Mesendoderm (in vitro differentiated cells): ENCODE measurements around the gene RNU1-2.
A peak's percentile ranks its signal among the peaks of the same experiment; 100 is the strongest.
"Not testable (repeated sequence)": the region's sequence is repeated elsewhere in the genome, so short reads cannot be mapped to it uniquely, and the experiment has no call there.

ENCODE experiments used
- DNase-seq: peaks from one replicate; pipeline ENCODE4 v3.0.0; 2013
- H2AK5ac ChIP-seq: 2 replicates; pipeline ENCODE4 v1.6.1; 2013; ENCODE audit warnings: low read length, inconsistent platforms
- H2BK120ac ChIP-seq: 2 replicates; pipeline ENCODE4 v1.6.1; 2013; ENCODE audit warnings: low read depth, mild to moderate bottlenecking, low read length, moderate library complexity, mixed read lengths
- H2BK15ac ChIP-seq: replicated peaks from 2 replicates; pipeline ENCODE4 v1.6.1; 2013; ENCODE audit warnings: low read depth, mild to moderate bottlenecking, moderate library complexity
- H2BK5ac ChIP-seq: 2 replicates; pipeline ENCODE4 v1.6.1; 2013; ENCODE audit warnings: low read length, inconsistent platforms
- H3K18ac ChIP-seq: 2 replicates; pipeline ENCODE4 v1.6.1; 2013; ENCODE audit warnings: mild to moderate bottlenecking, low read length, mixed read lengths
- H3K23ac ChIP-seq: one replicate; pipeline ENCODE4 v1.6.1; 2013; ENCODE audit warnings: low read length
- H3K27ac ChIP-seq: 2 replicates; pipeline ENCODE4 v1.5.1; 2013; ENCODE audit warnings: low read depth, mild to moderate bottlenecking, inconsistent platforms, low read length, moderate library complexity
- H3K27me3 ChIP-seq: 2 replicates; pipeline ENCODE4 v1.6.1; 2013; ENCODE audit warnings: low read length, control low read depth, mild to moderate bottlenecking, inconsistent platforms; ENCODE audit not compliant: insufficient read depth, poor library complexity
- H3K36me3 ChIP-seq: 2 replicates; pipeline ENCODE4 v1.6.1; 2013; ENCODE audit warnings: low read length, inconsistent platforms; ENCODE audit not compliant: control insufficient read depth, insufficient read depth
- H3K4ac ChIP-seq: one replicate; pipeline ENCODE4 v1.6.1; 2013; ENCODE audit warnings: low read depth, mild to moderate bottlenecking, low read length, moderate library complexity
- H3K4me1 ChIP-seq: 2 replicates; pipeline ENCODE4 v1.6.1; 2013; ENCODE audit warnings: low read depth, low read length, inconsistent platforms; ENCODE audit not compliant: control insufficient read depth
- H3K4me2 ChIP-seq: 2 replicates; pipeline ENCODE4 v1.6.1; 2013; ENCODE audit warnings: low read length
- H3K4me3 ChIP-seq: 2 replicates; pipeline ENCODE4 v1.5.1; 2013; ENCODE audit warnings: mild to moderate bottlenecking, low read length
- H3K56ac ChIP-seq: one replicate; pipeline ENCODE4 v1.6.1; 2013; ENCODE audit warnings: low read length
- H3K79me1 ChIP-seq: 2 replicates; pipeline ENCODE4 v1.6.1; 2013; ENCODE audit warnings: low read length, inconsistent platforms
- H3K79me2 ChIP-seq: 2 replicates; pipeline ENCODE4 v1.6.1; 2013; ENCODE audit warnings: mild to moderate bottlenecking, low read length; ENCODE audit not compliant: control insufficient read depth, insufficient read depth
- H3K9ac ChIP-seq: 2 replicates; pipeline ENCODE4 v1.6.1; 2013; ENCODE audit warnings: low read length, inconsistent platforms
- H4K5ac ChIP-seq: one replicate; pipeline ENCODE4 v1.6.1; 2013; ENCODE audit warnings: low read length
- H4K8ac ChIP-seq: one replicate; pipeline ENCODE4 v1.6.1; 2013; ENCODE audit warnings: low read depth, mild to moderate bottlenecking, control low read depth, low read length, moderate library complexity
- WGBS: extraction: QIAGEN DNeasy Blood & Tissue Kit; methylation state at CpG from one replicate; pipeline ENCODE4 v1.1.7; 2013; ENCODE audit warnings: low lambda C conversion rate, missing lambda C conversion rate; ENCODE audit not compliant: insufficient coverage; ENCODE audit errors: extremely low coverage; 5-methylcytosine and 5-hydroxymethylcytosine counted together

RNU1-2 gene

GRCh38 chr1:16898298-16898697 lies 2.5 kb downstream of the RNU1-2 start:
- not testable (repeated sequence) for H4K5ac ChIP-seq, H3K4me3 ChIP-seq, H3K27ac ChIP-seq, H3K79me1 ChIP-seq, H2BK120ac ChIP-seq, H3K18ac ChIP-seq, H3K9ac ChIP-seq, H4K8ac ChIP-seq, H2AK5ac ChIP-seq, H3K23ac ChIP-seq, H3K36me3 ChIP-seq, H3K27me3 ChIP-seq, H3K4ac ChIP-seq, H2BK5ac ChIP-seq, H3K4me2 ChIP-seq, DNase-seq, H3K79me2 ChIP-seq, H2BK15ac ChIP-seq, H3K56ac ChIP-seq, H3K4me1 ChIP-seq

GRCh38 chr1:16899020-16899419 lies 3.2 kb downstream of the RNU1-2 start:
- not testable (repeated sequence) for H2BK5ac ChIP-seq, H3K4me2 ChIP-seq, H2BK120ac ChIP-seq, H4K5ac ChIP-seq, H3K4ac ChIP-seq, H3K79me1 ChIP-seq, H3K23ac ChIP-seq, H2BK15ac ChIP-seq, H3K4me3 ChIP-seq, H3K9ac ChIP-seq, H3K27me3 ChIP-seq, H3K4me1 ChIP-seq, DNase-seq, H3K36me3 ChIP-seq, H3K18ac ChIP-seq, H2AK5ac ChIP-seq, H3K56ac ChIP-seq, H3K27ac ChIP-seq, H4K8ac ChIP-seq, H3K79me2 ChIP-seq
- no CpG with 5 or more reads among the region's 2 CpGs for WGBS

GRCh38 chr1:16900751-16901150 lies 5.0 kb downstream of the RNU1-2 start:
- no peak overlapping the region for H3K4me3 ChIP-seq
- H3K4ac ChIP-seq, result no peak overlapping the region
- H3K18ac ChIP-seq, result no peak overlapping the region
- no peak overlapping the region for H4K5ac ChIP-seq
- no peaks in the 10 kb centered on the region for H3K79me1 ChIP-seq
- H3K4me1 ChIP-seq, result no peaks in the 10 kb centered on the region
- H3K36me3 ChIP-seq, result no peaks in the 10 kb centered on the region
- H2BK120ac ChIP-seq, result no peak overlapping the region
- H3K79me2 ChIP-seq, result no peaks in the 10 kb centered on the region
- no peak overlapping the region for H3K27ac ChIP-seq
- H2BK5ac ChIP-seq, result no peak overlapping the region
- H4K8ac ChIP-seq, result no peak overlapping the region
- H3K56ac ChIP-seq, result no peak overlapping the region
- no peak overlapping the region for H3K23ac ChIP-seq
- WGBS, result no CpG with 5 or more reads among the region's 2 CpGs
- no peak overlapping the region for H3K9ac ChIP-seq
- no peak for DNase-seq
- H2BK15ac ChIP-seq, result no peak overlapping the region
- no peak overlapping the region for H3K4me2 ChIP-seq
- no peak overlapping the region for H2AK5ac ChIP-seq
- no peaks in the 10 kb centered on the region for H3K27me3 ChIP-seq

GRCh38 chr1:16901371-16901770 lies 5.6 kb downstream of the RNU1-2 start:
- H2AK5ac ChIP-seq, H2BK15ac ChIP-seq, H3K56ac ChIP-seq, H3K4me3 ChIP-seq, H4K8ac ChIP-seq, H3K9ac ChIP-seq, H3K36me3 ChIP-seq, H3K79me2 ChIP-seq, H2BK5ac ChIP-seq, H2BK120ac ChIP-seq, H3K4ac ChIP-seq, H3K27ac ChIP-seq, H3K4me1 ChIP-seq, H3K23ac ChIP-seq, H3K4me2 ChIP-seq, H4K5ac ChIP-seq, DNase-seq, H3K79me1 ChIP-seq, H3K27me3 ChIP-seq, H3K18ac ChIP-seq: not testable (repeated sequence)
- WGBS, result no CpG with 5 or more reads among the region's 2 CpGs

- Histone ChIP-seq H3K23ac (no peak overlapping the region), H2AK5ac (no peak overlapping the region), H3K4ac (no peak overlapping the region), H3K27ac (no peak overlapping the region), H3K4me3 (no peak overlapping the region), H3K9ac (no peak overlapping the region), H3K27me3 (no peaks in the 10 kb centered on the region), H2BK5ac (no peak overlapping the region), H3K4me1 (no peaks in the 10 kb centered on the region), H3K56ac (peak overlapping the region; percentile 49), H2BK15ac (peak overlapping the region; percentile 88), H4K8ac (no peak overlapping the region), H3K4me2 (no peak overlapping the region), H4K5ac (no peak overlapping the region), H3K18ac (no peak overlapping the region), H3K79me2 (no peaks in the 10 kb centered on the region), H3K36me3 (no peaks in the 10 kb centered on the region), H3K79me1 (no peaks in the 10 kb centered on the region), H2BK120ac (no peak overlapping the region)
- WGBS, result no CpG with 5 or more reads among the region's 2 CpGs
- DNase-seq, result peak; percentile 57
These were observed 7.3 kb downstream of the RNU1-2 start for GRCh38 chr1:16903054-16903453.

- no peaks in the 10 kb centered on the region for H3K27me3 ChIP-seq
- no peaks in the 10 kb centered on the region for H3K79me1 ChIP-seq
- no peak overlapping the region for H3K9ac ChIP-seq
- no peaks in the 10 kb centered on the region for H3K36me3 ChIP-seq
- H3K23ac ChIP-seq, result no peak overlapping the region
- no peak overlapping the region for H3K18ac ChIP-seq
- no peak overlapping the region for H3K4me2 ChIP-seq
- no peaks in the 10 kb centered on the region for H3K79me2 ChIP-seq
- H4K8ac ChIP-seq, result no peak overlapping the region
- H2BK120ac ChIP-seq, result no peak overlapping the region
- peak overlapping the region; percentile 49 for H3K56ac ChIP-seq
- H2AK5ac ChIP-seq, result no peak overlapping the region
- no peak overlapping the region for H3K4me3 ChIP-seq
- peak overlapping the region; percentile 95 for H4K5ac ChIP-seq
- peak overlapping the region; percentile 88 for H2BK15ac ChIP-seq
- no peak overlapping the region for H3K27ac ChIP-seq
- no peak overlapping the region for H2BK5ac ChIP-seq
- H3K4me1 ChIP-seq, result no peaks in the 10 kb centered on the region
- DNase-seq, result no peak
- H3K4ac ChIP-seq, result no peak overlapping the region
These were observed 7.6 kb downstream of the RNU1-2 start for GRCh38 chr1:16903458-16903796.
